Skin epidermis (tissue), 12 donors: ENCODE results near the gene APBA1.
A peak's percentile ranks its signal among the peaks of the same experiment; 100 is the strongest.
"Not testable (repeated sequence)": the region's sequence is repeated elsewhere in the genome, so short reads cannot be mapped to it uniquely, and the experiment has no call there.

Experiments
- H3K27ac ChIP-seq, 21 experiments: fragments of 200-600 bp; sonication (generic) in 11 of 21; one replicate each; pipeline ENCODE4 v1.5.0; 2020; ENCODE audit warnings: mild to moderate bottlenecking in 3 of 21, inconsistent platforms in 2 of 21, moderate library complexity in 2 of 21
- H3K4me3 ChIP-seq, 7 experiments: fragments of 200-600 bp; sonication (generic) in 2 of 7; one replicate each; pipeline ENCODE4 v1.5.0; 2020; ENCODE audit warnings: inconsistent platforms in 2 of 7, mild to moderate bottlenecking in 2 of 7, moderate library complexity in 1 of 7

Gene APBA1

DNA sequence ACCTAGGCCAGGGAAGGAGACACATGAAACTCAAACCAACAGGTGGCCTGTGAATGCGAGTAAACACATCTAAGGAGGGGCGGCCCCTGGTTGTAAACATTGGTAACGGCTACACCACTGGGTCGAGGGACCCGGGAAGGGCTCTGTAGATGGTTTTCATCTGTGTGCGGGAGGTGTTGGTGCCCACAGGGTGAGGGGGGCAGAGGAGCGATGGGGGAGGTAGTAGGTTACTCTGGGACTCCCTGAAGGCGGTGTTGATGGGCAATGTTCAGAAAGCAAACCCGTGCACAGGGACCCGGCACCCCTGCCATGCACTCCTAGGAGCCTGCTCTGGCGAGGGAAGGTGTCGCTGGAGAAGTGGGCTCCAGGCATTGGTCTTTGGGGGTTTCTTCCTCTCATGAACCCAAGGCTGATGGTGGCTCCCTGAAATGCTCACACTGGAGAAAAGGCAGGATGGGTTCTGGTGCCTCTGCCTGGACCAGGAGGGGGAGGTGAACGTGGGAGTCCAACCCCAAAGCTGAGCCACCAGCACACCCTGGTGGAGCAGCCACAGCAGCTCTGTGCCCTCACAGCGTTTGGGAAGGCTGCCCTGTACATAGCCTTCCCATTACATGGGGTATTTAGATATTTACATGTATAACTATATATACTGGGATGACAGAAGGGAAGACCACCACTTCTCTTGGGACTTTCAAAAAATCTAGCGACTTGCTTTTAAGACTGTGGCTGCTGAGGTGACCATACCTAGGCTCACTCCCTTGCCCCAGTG, 244.0 kb downstream of the APBA1 start:
- no peak overlapping the region for H3K4me3 ChIP-seq
- no peak overlapping the region for H3K27ac ChIP-seq

DNA sequence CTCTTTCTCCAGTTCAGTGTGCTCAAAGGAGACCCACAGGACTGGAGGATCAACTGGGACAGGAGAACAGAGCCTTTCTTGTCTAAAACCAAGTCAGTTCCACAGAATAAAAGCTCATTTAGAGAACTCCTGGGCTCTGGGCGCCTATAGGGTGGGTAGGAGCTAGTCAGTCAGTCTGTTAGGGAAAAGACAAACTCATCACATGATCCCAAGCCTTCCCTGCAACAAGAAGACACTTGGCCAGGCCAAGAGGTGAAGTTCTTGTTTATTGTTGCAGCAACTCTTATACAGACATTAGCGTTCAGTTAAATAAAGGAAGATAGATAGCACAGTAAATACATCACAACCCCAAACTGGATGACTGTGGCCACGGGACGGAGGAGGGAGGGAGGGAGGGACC, 244.9 kb downstream of the APBA1 start:
- Histone ChIP-seq H3K27ac (no peak overlapping the region), H3K4me3 (no peak overlapping the region)

DNA sequence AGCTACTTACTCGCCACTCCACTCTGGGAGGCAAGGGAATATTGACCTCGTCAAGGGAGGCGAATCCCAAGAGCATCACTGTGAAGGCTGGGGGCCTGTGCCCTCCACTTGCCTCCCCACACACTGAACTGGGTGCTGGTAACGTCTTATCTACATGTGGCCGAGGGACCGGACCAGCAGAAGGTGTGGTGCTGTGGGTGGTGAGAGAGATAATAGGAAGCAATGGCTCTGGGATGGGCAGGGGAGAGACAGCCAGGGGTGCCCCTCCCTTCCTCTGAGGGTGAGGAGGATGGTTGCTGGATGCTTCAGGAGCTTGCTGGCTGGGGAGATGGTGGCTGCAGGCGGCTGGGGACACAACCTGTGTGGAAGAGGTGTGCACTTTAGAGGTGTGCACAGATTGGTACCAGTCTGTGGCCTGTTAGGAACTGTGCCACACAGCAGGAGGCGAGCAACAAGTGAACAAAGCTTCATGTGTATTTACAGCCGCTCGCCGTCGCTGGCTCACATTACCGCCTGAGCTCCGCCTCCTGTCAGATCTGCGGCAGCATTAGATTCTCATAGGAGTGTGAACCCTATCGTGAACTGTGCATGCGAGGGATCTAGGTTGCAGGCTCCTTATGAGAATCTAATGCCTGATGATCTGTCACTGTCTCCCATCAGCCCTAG, 246.9 kb downstream of the APBA1 start:
- H3K27ac ChIP-seq: no peak overlapping the region
- H3K4me3 ChIP-seq: no peak overlapping the region

DNA sequence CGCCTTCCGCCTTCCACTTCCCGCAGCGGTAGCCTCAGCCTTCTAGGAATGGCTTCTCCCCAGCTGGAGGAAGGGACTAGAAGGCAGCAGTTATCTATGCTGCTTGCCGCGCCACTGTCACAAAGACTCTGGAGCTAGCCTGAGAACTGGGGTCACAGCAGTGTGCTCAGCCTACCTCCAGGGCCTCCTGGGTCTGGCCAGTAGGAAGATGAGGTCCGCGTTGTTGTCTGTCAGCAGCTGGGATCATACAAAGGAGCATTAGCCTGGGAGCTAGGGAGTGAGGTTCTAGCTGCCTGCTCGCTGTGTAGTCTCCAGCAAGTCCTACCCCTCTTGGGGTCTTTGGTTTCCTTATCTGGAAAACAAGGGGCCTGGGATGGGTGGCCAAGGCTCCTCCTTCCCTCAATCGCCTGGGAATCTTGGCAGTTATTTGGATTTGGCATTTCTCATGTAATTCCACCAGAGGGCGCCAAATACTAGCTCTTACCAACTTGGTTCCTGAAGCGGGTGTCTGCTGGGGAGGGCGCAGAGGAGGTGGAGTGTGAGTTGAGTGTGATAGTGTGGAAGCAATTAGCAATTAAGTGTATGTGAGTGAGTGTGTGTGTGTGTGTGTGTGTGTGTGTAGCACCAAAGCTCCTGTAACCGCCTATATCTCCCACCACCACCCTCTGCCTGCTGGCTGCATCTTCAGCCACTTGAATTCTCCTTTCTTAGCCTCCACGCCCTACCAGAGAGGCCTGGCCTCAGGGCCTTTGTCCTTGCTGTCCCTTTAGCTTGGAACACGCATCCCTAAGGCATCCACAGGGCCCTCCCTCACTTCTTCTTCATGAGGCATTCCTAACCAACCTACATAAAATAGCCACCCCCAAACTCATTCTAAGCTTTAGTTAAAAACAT, 250.0 kb downstream of the APBA1 start:
- Histone ChIP-seq H3K27ac (no peak overlapping the region), H3K4me3 (no peak overlapping the region)

DNA sequence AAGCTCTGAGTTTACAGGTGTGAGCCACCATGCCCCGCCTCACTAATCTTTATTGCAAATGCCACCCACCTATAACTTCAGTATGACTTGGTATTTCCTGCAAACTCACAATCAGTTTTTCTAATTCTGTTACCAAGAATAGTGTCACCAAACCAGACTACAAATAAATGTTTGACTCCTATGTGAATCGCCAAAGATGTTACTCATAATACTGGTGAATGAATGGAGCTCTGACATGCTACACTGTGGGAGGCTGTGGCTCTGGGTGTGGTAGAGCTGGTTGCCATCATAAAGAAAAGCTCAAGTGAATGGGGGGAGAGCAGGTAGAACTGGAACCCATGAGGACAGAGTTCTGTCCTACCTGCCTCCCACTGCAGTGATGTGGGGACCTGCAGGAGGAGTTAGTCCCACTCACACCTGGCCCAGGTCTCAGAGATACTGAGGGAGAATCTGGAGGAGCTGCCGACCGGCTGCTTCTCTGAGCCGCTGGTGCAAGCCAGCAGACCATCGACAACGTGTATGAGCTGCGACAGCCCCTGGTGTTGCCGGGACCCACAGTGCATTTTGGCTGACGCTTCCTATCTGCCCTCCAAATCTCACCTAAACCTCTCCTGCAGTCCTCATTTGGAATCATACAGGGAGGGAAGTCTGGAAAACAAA, 251.4 kb downstream of the APBA1 start:
- H3K27ac ChIP-seq: no peak overlapping the region

DNA sequence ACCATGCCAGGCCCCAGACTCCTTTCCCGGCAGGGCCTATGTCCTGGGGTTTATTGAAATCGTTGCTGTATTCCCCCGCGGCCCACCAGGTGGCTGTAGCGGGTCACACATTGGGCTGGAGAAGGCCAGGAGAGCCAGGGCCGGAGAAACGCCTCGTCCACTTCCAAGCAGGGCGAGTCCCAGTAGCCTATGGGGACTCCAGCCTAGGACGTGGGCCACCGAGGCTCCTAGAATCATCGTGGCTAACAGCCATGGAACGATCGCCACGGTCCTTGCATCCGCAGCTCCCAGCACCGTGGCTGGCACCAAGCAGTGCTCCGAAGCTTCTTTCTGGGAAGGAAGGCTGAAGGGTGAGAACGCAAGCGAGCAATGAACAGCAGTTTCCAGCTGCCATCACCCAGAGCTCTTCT, 259.4 kb downstream of the APBA1 start:
- Histone ChIP-seq H3K27ac (no peak overlapping the region), H3K4me3 (no peak overlapping the region)

More for the DNA sequence above, 251.4 kb downstream of the APBA1 start:
- H3K4me3 ChIP-seq: no peak overlapping the region

DNA sequence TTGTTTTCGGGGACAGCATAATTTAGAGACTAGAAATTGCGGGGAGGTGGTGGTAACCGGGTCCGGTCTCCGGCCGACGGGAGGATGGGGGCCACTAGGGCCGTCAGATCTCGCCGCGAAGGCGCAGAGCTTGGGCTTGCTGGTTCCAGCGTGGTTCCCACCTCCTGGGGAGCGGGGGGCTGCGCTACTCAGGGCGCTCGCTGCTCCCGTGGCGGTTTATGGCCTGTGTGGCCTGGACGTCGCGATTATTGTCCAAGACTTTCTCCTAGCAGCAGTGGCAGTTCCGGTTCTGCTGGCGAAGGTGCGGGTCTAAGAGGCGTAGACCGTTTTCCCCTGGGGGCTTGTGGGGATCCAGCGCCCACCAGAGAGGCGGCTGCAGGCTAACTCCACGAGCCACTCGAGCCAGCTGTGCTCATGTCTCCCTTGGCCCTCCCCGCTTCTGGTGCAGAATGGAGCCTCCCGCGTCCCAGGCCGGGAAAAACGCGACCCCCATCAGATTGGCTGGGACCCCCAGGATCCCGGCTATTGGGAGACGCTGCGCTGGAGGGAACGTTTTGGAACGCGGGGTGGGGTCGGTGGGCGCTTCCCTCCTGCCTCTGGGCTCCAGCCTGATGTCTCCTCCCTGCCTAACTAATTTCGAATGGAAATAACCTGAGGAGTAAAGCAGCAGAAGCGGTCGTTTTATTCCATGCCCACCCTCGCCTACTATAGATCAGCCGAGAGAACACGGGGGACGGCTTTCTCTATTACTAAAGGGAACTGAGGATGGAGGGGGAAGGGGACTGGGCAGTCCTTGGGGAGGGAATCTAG, 260.0 kb downstream of the APBA1 start:
- no peak overlapping the region for H3K4me3 ChIP-seq
- H3K27ac ChIP-seq: no peak overlapping the region

DNA sequence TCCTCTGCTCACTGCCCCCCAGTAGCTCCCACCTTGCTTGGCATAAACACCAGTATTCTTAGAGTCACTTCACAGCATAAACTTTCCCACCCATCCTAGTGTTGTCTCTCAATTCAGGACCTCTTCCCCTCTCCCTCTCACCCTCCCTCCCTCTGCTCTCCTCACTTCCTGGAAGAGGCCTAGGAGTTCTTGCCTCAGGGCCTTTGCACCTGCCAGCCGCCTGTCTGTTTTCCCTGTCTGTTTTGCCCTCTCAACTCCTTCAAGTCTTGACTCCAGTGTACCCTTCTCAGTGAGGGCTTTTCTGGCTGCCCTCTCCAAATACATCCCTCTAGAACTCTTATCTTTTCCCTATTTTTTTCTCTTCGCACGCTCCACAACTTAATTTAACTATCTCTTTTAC, 260.9 kb downstream of the APBA1 start:
- H3K4me3 ChIP-seq: no peak overlapping the region
- H3K27ac ChIP-seq: no peak overlapping the region

DNA sequence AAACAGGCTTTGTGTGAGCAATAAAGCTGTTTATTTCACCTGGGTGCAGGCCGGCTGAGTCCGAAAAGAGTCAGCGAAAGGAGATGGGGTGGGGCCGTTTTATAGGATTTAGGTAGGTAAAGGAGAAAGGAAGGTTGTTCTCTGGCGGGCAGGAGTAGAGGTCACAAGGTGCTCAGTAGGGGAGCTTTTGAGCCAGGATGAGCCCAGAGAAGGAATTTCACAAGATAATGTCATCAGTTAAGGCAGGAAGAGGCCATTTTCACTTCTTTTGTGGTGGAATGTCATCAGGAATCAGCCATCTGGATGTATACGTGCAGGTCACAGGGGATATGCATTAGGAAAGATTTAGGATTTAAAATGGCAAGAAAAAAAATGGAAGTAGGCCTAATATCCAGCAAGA, 262.2 kb downstream of the APBA1 start:
- not testable (repeated sequence) for H3K4me3 ChIP-seq

DNA sequence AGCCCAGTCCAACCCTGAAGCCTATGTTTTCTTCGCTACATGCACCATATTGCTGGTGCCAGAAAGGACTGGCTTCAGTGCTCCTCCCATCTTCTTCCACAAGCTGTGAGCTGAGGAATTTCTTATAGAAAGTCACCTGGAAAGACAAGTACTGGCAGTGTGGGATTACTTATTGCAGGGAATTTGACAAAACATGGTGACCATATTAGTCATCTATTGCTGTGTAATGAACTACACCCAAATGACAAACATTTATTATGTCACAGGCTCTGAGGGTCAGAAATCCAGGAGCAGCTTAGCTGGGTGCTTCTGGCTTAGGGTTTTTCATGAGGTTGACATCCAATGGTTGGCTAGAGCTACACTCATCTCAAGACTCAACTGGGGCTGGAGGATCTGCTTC, 271.7 kb downstream of the APBA1 start:
- Histone ChIP-seq H3K27ac (no peak overlapping the region), H3K4me3 (no peak overlapping the region)

More for the DNA sequence above, 262.2 kb downstream of the APBA1 start:
- not testable (repeated sequence) for H3K27ac ChIP-seq

DNA sequence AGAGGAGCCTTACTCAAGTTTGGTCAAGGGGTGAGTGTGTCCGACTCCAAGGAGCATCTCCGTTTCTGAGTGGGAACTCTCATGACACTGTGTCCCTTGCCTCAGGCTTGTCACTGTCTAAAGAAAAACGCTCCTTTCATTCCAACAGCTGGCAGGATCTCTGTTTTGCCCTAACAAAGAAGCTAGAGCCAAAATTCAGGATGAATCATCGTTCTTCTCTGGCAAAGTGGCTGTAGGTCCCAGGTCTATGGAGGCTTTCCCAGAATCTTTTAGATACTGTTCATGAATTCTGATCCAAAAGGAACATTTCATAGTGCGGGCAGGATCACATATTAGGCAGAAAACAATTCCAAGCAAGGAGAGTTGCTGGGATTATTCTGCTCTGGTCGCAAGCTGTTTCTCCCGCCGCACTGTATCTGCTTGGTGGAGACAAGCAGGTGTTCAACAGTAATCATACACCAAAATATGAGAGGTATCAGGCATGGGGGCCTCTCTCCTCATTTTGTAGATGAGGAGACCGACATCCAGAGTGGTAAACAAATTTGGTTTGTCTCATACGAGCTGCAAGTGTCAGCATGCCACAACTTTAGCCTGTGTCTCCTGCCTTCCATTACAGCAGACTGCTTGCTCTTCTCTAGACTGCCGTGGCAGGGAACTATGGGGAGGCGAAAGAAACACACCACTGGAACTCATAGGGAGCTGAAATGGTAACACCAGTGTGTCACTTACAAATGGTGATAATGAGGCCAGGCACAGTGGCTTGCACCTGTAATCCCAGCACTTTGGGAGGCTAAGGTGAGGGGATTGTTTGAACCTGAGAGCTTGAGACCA, 274.6 kb downstream of the APBA1 start:
- H3K27ac ChIP-seq: peak overlapping the region in 3 of 21 experiments; percentile 21 to 34 (median 30)
- H3K4me3 ChIP-seq: no peak overlapping the region

DNA sequence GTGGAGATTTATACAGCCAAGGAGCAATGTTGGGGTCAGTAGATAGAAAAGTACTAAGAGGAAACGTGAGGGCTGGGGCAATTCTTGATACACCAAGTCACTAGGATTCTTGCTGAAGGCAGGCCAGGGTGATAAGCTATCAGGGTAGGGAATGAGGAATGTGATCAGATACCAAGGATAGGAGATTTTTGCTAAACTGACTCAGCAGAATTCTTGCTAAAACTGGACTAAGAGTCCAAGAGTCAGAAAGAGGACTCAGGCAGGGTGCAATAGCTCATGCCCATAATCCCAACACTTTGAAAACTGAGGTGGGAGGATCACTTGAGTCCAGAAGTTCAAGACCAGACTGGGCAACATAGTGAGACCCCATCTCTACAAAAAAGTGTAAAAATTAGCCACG, 275.4 kb downstream of the APBA1 start:
- no peak overlapping the region for H3K4me3 ChIP-seq
- H3K27ac ChIP-seq: peak overlapping the region in 1 of 21 experiments; percentile 30

DNA sequence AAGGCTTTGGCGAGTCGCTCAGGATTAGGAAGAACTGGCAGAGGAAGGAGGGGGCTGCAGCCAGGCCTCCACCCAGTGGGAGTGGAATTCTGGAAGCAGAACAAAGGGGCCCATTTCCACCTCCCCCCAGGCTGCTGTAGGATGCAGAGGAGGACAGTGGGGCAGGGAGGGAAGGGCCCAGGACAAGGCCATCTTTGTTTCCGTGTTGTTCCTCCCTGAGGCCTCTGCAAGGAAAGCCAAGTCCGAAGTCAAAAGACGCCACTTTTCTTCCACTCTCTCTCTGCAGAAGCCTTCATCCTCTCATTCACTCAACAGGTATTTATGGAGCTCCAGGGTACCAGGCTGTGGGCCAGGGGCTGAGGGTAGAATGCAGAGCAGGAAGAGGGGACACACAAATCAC, 276.5 kb downstream of the APBA1 start:
- Histone ChIP-seq H3K27ac (peak overlapping the region in 2 of 21 experiments; percentile 33 to 60), H3K4me3 (no peak overlapping the region)

DNA sequence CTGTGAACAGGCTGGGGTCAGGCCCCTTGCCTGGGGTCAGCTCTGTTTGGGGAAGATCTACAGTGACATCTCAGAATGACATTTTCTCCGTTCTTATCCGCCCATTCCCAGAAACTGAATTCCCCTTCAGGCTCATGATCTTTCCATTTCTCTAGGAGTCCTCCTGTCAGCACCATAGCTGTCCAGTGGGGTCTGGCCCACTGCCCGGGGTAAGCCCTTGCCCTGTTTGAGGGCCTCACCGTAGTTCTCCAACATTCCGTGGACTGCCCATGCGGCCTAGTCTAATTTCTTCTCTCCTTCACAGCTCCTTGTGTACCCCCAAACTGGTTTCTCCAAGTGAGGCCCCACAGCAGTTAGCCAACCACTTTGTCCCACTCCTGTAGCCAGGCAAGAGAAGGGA, 278.7 kb downstream of the APBA1 start:
- H3K4me3 ChIP-seq: no peak overlapping the region
- peak overlapping the region in 1 of 21 experiments; percentile 22 for H3K27ac ChIP-seq

DNA sequence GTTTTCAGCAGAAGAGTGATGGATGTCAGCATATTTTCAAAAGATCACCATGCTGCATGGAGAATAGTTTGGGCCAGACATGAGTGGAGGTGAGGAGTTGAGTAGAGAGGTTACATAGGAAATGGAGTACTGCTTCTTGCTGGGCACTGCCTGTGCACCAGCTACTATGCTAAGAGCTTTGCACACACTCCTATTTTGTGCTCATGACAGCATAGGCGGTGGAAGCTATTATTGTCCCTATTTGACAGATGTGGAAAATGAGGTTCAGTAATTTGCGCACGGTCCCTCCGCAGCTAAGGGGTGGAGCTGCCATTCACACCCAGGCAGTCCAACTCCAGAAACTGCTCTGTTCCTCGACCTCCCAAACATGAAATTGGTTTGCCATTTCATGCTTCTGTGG, 279.3 kb downstream of the APBA1 start:
- Histone ChIP-seq H3K27ac (no peak overlapping the region), H3K4me3 (no peak overlapping the region)

DNA sequence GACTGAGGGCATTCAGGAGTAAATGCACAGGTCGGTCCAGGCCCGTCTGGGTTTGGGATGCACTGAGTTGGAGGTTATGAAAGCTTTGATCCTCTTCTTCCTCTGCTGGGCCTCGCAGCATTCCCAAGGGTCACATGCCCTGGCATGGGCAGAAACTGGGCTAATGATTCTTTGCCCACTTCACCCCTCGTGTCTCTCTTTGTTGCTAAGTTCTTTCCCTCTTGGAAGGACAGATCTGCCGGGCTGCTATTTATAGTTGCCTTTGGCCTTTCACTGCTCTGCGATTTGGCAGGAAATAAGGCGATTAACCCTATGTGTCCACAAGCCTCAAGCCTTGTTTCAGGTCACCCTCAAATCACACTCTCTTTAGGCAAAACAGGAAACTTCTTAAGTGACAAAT, 280.2 kb downstream of the APBA1 start:
- no peak overlapping the region for H3K27ac ChIP-seq
- no peak overlapping the region for H3K4me3 ChIP-seq

DNA sequence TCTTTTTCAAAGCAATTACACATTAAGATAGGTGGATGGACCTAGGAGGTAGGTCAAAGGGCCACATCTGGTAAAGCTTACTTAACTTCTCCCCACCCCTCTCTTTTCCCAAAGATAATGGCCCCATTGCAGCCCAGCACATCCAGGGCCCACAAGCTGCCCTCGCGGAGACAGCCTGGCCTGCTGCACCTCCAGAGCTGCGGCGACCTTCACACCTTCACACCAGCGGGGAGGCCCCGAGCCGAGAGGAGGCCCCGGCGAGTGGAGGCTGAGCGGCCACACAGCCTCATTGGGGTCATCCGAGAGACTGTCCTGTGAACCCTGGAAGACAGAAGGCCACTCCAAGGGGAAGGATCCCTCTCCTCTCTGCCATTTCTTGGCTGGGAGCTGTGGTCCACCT, 280.7 kb downstream of the APBA1 start:
- Histone ChIP-seq H3K4me3 (no peak overlapping the region), H3K27ac (no peak overlapping the region)

DNA sequence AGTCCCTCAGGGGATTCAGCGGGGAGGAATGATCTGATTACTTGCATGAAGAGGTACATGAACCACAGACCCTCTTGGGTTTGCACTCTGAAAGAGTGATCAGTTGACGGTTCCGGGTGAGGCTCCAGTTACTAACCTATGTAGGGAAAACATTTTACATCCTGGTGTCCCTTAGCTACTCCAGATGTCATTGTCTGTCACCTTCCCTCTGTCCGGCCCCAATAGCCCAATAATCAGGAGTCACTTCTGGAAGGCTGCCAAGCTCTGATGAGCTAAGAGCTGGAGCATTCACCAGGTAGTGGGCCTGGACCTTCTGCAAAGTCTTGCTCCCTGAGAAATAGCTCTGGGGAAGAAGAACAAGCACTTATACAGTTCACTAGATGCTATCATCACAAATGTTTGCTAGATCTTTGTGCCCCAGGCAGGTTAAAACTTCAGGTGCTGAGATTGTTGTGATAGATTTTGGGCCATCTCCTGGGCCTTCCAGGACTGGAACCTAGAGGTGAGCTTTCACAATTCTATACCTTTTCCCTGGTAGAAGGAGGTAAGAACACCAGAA, 282.7 kb downstream of the APBA1 start:
- H3K27ac ChIP-seq: no peak overlapping the region
- H3K4me3 ChIP-seq: no peak overlapping the region
